Measurements from ENCODE around the gene CRB2. TPM values are rescaled to one million over a fixed set of nuclear protein-coding genes. Genes with fewer than 3 reads are reported as not detected.
A peak's percentile ranks its signal among the peaks of the same experiment; 100 is the strongest.

Gene CRB2
- total RNA-seq, 1 donor from 2014 or later: 61.1 TPM

DNA sequence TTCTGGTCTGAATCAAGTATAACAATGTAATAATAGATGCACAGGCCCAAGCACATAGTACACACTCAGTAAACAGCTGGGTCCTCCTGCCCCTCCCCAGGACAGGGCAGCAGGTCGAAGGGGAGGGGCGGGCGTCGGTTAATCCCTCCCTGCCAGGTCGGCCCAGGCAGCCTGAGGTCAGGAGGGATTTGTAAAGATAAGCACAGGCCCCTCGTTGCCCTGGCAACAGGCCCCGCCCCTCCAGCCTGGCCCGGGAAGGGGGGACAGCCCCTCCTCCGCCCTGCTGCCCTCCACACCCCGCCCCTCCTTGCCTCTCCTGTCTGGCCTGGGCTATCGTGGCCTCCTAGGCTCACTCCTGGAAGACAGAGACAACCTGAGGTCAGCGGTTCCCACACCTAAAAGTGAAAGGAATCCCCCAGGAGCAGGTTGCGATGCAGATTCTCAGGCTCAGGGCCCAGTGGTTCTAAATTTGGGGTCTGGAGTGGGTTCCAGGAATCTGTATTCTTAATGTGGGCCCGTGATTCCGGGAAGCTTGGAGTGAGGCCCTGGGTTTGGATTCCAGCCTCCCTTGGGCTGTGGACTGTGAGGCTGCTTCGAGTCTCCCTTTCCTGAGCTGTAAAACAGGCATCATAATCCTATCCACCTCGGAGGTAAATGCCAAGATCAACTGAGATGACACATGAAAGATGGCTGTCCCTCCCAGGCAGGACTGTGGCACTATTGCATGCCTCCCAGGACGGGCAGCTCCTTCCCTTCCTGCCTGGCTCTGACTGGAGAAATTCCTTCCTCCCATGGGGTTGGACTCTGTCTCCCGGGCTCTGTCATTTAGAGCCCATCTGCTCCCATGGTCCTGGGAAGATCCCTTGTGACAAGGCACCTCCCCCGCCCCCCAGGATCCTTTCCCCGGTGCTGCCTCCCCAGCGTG is 4.4 kb downstream of the CRB2 start:
- TF ChIP-seq, protein P1, sequence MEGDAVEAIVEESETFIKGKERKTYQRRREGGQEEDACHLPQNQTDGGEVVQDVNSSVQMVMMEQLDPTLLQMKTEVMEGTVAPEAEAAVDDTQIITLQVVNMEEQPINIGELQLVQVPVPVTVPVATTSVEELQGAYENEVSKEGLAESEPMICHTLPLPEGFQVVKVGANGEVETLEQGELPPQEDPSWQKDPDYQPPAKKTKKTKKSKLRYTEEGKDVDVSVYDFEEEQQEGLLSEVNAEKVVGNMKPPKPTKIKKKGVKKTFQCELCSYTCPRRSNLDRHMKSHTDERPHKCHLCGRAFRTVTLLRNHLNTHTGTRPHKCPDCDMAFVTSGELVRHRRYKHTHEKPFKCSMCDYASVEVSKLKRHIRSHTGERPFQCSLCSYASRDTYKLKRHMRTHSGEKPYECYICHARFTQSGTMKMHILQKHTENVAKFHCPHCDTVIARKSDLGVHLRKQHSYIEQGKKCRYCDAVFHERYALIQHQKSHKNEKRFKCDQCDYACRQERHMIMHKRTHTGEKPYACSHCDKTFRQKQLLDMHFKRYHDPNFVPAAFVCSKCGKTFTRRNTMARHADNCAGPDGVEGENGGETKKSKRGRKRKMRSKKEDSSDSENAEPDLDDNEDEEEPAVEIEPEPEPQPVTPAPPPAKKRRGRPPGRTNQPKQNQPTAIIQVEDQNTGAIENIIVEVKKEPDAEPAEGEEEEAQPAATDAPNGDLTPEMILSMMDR (conservative IDR thresholded peaks at IDR 0.05): no peak
- H3K27me3 Mint-ChIP-seq: peaks cover 3% of the 10 kb centered on the region
- peak overlapping the region; percentile 76 for H3K4me3 Mint-ChIP-seq
- peaks cover 56% of the 10 kb centered on the region for H3K4me1 Mint-ChIP-seq (ENCODE audit: unreplicated experiment)
- no peaks in the 10 kb centered on the region for H3K9me3 Mint-ChIP-seq
- peak overlapping the region; percentile 72 for H3K27ac Mint-ChIP-seq
- no peaks in the 10 kb centered on the region for H3K36me3 Mint-ChIP-seq
- peak; percentile 93 for DNase-seq (ENCODE audit: extremely low spot score, unreplicated experiment)

- H3K36me3 Mint-ChIP-seq: no peaks in the 10 kb centered on the region
- TF ChIP-seq, protein P1 (conservative IDR thresholded peaks at IDR 0.05): no peak
- no peaks in the 10 kb centered on the region for H3K9me3 Mint-ChIP-seq
- H3K27me3 Mint-ChIP-seq: peaks cover 4% of the 10 kb centered on the region
- no peak overlapping the region for H3K27ac Mint-ChIP-seq
- H3K4me3 Mint-ChIP-seq: peak overlapping the region; percentile 19
- DNase-seq (ENCODE audit: extremely low spot score, unreplicated experiment): no peak
- peaks cover 57% of the 10 kb centered on the region for H3K4me1 Mint-ChIP-seq (ENCODE audit: unreplicated experiment)
Measured at GRCh38 chr9:123361086-123361730, 5.2 kb downstream of the CRB2 start.

DNA sequence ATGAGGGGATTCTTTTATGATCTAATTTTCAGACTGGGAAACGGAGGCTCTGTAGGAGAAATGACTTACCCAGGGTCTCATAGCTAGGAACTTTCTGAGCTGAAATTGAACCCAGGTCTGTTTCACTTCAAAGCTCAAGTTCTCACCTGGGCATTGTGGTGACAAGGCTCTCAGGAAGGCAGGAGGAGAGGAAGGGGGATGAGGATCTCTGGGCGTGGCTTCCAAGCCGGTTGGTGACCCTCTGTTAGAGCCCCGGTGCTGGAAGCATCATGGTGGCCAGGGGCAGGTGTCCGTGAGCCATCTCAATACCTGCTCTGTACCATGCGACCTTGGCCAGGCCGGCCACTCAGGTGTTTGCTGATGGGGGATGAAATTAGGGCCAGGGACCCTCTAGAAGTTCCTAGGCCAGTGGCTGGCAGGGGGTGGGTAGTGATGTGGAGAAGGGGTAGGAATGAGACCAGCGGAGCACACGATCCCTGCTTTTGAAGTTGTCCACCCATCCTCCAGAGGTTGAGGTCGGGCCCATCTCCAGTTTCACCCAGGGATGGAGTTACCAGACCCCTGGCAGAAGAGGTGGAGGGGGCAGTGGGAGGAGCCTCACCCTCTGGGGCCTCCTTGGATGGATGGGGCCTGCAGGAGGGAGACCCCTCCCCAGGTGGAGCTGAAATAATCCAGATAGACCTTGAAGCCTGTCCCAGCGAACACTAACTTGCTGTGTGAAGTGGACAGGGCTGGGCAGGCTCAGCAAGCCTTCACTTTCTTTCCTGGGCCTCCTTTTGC is 5.9 kb downstream of the CRB2 start:
- no peaks in the 10 kb centered on the region for H3K36me3 Mint-ChIP-seq
- peak overlapping the region; percentile 20 for H3K4me3 Mint-ChIP-seq
- H3K4me1 Mint-ChIP-seq (ENCODE audit: unreplicated experiment): peaks cover 52% of the 10 kb centered on the region
- no peak overlapping the region for H3K27ac Mint-ChIP-seq
- H3K9me3 Mint-ChIP-seq: no peaks in the 10 kb centered on the region
- H3K27me3 Mint-ChIP-seq: peaks cover 4% of the 10 kb centered on the region
- TF ChIP-seq, protein P1 (conservative IDR thresholded peaks at IDR 0.05): no peak
- DNase-seq (ENCODE audit: extremely low spot score, unreplicated experiment): no peak

- Mint-ChIP-seq H3K36me3 (no peaks in the 10 kb centered on the region), H3K4me3 (no peak overlapping the region), H3K4me1 (ENCODE audit: unreplicated experiment) (peaks cover 52% of the 10 kb centered on the region), H3K9me3 (no peaks in the 10 kb centered on the region), H3K27ac (no peak overlapping the region), H3K27me3 (peaks cover 4% of the 10 kb centered on the region)
- TF ChIP-seq, protein P1 (conservative IDR thresholded peaks at IDR 0.05): no peak
- no peak for DNase-seq (ENCODE audit: extremely low spot score, unreplicated experiment)
Measured at GRCh38 chr9:123362856-123363255, 6.9 kb downstream of the CRB2 start.

GRCh38 chr9:123364241-123364824 is 8.3 kb downstream of the CRB2 start:
- Mint-ChIP-seq H3K36me3 (no peaks in the 10 kb centered on the region), H3K27me3 (peaks cover 5% of the 10 kb centered on the region), H3K4me3 (peak overlapping the region; percentile 36), H3K27ac (peak overlapping the region; percentile 48), H3K4me1 (ENCODE audit: unreplicated experiment) (peaks cover 43% of the 10 kb centered on the region), H3K9me3 (no peaks in the 10 kb centered on the region)
- TF ChIP-seq, protein P1 (conservative IDR thresholded peaks at IDR 0.05): no peak
- DNase-seq (ENCODE audit: extremely low spot score, unreplicated experiment): no peak
